HG03457 (cell line): ENCODE results near the gene DGKD.

Experiments used
- ATAC-seq: cut with Tn5 transposase; IDR thresholded peaks from one replicate; pipeline ENCODE4 v1.9.1; 2021; ENCODE audit warnings: moderate number of reproducible peaks; ENCODE audit not compliant: unreplicated experiment

The DGKD gene

GRCh38 chr2:233338046-233338445, 16.2 kb upstream of the DGKD start:
- no peak for ATAC-seq

GRCh38 chr2:233338812-233339368, 15.4 kb upstream of the DGKD start:
- ATAC-seq = no peak

GRCh38 chr2:233339427-233339826, 14.9 kb upstream of the DGKD start:
- ATAC-seq = no peak

- no peak for ATAC-seq
Observed at GRCh38 chr2:233341296-233341695, 13.0 kb upstream of the DGKD start.

DNA sequence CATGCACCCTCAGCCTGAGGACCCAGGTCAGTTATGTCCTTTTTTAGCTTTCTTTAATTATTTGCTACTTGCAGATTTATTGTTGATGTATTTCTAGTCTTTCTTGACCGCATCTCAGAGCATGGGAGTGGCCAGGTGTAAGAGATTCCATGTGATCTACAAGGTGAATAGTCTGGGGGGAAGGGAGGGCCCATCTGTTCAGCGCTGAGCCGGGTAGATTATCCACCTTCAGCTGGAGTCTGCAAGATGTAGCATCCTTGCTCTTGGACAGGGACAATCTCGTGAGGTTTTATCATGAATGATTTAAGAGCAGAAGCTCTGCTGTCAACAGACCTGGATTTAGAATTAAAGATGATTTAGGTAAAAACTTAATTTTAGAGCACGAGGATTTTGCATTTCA, 12.0 kb upstream of the DGKD start:
- ATAC-seq = no peak

GRCh38 chr2:233343171-233343705, 11.1 kb upstream of the DGKD start:
- no peak for ATAC-seq

- no peak for ATAC-seq
Observed at GRCh38 chr2:233346376-233346775, 7.9 kb upstream of the DGKD start.

DNA sequence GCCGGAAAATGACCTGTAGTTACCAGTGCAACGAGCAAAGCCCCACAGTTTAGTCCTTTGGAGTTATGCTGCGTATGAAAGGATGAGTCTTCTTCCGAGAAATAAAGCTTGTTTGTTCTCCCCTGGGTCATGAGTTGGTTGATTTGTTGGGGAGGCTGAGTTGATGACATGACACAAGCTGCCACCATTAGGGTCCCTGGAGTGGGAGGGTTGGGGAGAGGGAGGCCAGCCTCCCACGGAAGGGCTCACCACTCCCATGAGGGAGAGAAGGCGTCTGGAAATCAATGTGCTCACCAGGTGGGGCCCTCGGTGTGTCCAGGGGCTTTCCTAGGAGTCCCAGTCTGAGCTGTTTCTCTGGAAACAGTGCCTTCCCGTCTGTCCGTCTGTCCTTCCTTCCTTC, 7.4 kb upstream of the DGKD start:
- ATAC-seq = no peak

DNA sequence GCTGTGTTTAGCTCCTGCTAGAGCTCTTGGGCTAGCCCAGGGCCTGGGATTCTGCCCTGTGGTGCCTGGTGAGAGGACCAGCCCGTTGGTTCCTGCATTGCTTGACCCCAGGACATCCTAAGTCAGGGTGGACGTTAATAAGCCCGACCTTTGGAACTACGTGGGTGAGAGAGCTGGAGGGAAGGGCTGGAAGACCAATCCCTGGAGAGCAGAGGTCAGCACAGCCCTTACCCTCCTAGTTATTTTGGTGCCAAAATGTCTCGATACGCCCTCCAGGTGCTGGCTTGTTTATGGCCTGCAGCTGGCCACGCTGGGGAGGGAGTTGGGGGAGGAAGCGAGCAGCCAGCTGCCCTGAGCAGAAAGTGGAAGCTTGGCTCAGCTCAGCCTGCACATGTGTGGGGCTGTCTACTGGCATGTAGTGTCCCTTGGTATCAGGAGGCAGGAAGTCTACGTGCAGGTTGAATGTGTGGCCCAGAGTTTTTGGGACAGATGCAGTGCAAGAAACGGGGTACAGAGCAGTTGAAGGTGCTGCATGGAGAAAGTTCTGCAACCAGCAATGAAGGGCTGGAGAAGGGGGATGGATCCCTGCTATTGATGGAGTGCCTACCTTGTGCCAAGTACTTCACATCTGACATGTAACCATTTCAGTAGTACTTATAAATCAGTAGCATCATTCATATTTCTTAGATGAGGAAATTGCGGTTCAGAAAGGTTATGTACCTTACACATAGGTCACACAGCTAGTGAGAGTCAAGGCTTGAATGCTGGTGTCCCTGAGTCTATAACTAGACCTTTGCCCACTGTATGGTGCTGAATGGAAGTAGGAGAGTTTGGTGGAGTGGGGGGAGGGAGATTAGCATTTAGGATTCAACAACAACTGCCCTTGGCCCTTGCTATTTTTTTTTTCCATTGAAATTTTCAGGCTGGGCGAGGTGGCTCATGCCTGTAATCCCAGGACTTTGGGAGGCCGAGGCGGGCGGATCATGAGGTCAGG, 5.0 kb upstream of the DGKD start:
- ATAC-seq = no peak

DNA sequence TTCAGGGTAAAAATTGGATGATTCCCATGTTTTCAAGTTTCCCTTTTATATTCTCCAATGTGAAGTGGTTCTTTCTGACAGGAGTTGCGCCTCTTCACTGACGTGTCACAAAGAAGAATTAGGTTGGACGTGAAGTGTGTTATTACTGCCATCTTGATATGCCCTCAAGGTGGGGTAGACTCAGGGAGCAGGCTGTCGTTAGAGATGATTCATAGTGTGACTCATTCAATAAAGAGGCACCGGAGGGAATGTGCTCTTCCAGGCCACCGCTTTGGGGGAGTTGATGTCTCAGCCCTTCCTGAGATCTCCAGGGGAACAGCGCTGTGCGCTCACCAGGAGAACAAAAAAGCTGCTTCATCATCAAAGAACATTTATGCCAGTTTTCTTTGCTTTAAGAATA, 3.6 kb upstream of the DGKD start:
- ATAC-seq = no peak

DNA sequence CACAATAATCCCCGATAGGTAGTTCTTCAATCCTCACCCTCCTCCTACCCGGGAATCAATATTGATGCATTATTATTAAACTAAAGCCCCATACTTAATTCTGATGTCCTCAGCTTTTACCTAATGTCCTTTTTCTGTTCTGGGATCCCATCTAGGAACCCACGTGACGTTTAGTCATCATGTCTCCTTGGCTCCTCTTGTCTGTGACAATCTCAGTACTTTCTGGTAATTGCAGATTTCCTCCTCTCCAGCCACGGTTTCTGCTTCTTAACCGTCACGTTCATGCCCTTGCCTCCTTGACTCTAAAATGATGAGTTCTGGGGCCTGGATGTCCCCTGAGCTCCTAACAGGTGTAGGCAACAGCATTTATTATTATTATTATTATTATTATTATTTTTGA, 2.9 kb upstream of the DGKD start:
- ATAC-seq = no peak

- no peak for ATAC-seq
Observed at GRCh38 chr2:233352141-233352842, 2.0 kb upstream of the DGKD start.

- ATAC-seq = no peak
Observed at GRCh38 chr2:233353101-233353768, 1.1 kb upstream of the DGKD start.

- no peak for ATAC-seq
Observed at GRCh38 chr2:233354500-233354924, 218 bp downstream of the DGKD start.

DNA sequence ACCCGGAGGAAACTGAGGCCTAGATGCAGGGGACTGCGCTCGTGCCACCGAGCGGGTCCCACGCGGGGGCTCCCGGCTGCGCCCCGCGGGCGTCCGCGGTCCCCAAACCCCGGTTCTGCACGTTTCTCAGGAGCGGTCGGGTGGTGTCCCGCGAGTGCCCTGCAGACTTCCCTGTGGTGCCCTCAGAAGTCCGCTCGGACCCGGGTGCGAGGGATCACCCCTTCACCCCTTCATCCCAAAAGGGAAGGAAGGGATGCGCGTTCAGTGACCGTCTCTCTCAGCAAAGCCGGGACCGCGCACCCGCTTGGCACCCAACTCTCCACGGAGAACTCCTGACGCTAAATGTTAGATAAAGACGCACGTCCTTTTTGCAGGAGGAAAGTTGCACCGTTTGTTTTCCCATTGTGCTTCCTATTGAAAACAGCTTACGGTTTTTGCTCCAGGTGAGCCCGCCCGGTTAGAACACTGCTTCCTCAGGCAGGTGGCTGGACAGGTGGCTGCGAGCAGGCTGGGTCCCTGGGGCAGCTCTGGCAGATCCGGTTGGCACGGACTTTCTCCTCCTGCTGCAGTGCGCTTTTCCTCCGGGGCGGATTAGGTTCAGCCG, 779 bp downstream of the DGKD start:
- ATAC-seq = no peak

DNA sequence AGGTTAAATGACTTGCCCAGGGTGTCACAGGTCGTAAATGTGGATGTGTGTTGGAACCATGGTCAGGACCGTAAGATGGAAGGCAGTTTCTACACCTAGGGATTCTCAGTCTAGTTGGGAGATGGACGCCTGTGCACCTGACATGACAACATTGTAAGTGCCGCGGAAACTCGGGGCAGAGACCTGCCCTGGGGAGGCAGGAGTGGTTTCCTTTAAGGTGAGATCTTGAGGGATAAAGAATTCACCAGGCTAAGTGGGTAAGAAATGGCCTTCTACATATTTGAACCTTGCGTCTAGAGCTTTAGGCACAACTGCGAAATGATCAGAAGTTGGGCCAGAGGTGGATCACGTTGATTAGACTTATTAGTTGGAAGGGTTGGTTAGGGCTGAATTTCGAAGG, 1.6 kb downstream of the DGKD start:
- ATAC-seq = no peak

DNA sequence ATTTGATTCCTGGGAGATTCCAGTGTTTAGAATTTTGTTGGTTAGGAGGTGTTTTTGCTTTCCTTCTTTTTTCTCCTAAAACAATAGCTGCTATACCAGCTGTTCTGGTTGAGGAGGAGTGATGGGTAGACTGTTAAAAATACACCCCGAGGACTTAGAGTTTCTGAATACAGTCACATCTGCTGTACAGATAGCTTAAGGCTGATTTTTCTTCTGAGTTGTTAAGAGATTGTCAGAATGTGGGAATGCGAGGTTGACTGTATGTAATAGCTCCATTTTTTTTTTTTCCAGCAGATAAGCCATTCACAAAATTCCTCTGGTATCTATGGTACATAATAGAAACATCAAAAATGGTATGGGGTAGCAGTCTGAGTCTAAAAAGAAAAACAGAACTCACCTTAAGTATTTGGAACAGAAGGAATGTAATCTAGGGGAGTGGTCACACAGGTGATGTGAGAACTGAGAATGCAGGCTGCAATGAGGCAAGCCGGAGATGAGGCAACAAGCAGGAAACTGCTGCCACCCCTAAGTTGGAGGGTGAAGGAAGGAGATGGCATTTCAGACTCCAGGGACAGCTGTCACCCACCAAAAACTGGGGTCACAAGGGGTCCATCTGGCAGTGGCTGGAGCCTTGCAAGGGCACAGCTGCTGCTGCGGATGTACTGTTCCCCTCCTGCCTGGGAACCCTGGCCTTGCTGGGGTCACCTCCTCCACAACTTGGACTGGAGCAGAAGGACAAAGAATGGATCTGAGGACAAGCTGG, 2.4 kb downstream of the DGKD start:
- ATAC-seq = no peak

GRCh38 chr2:233358335-233358734, 4.0 kb downstream of the DGKD start:
- no peak for ATAC-seq

DNA sequence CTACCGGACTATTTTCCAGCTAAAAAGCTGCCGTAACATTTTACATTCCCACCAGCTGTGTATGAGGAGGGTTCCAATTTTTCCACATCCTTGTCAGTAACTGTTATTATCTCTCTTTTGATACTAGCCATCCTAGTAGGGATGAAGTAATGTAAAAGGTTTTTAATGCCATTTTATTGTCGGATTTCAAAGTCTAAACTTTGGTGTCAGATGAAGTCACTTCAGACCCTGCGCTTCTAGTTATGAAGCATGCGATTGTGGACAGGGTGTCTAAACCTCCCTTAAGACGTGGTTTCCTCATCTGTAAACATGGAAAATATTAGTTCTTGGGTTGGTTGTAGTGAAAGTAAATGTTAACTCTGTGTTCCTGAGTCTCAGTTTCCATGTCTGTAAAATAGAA, 4.7 kb downstream of the DGKD start:
- ATAC-seq = no peak

DNA sequence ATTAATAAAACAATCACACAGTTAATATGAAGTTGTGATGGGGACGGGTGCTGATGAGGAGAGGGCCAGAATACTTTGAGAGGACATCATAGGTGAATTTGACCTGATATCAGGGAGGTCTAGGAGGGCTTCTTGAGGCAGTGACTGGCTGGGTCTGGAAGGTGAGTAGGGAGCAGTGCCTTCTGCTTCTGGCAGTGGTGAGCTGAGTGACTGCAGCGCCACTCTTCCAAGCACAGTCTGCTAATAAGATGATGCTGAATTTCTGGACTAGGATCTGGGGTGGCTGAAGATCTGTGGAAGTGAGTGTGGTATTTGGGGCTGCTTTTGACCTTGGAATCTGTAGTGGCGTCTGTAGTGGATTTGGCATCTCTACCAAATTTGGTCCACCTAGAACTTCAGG, 5.5 kb downstream of the DGKD start:
- ATAC-seq = no peak
